Hematopoietic multipotent progenitor cell (in vitro differentiated cells): ENCODE results near the gene PIGO. TPM values are rescaled to one million over a fixed set of nuclear protein-coding genes. Genes with fewer than 3 reads are reported as not detected.

ENCODE experiments used
- DNase-seq, 3 donors: peaks; one replicate each; pipeline ENCODE4 v3.0.0-alpha.2; 2011 to 2015; ENCODE audit warnings: low read depth in 2 of 3, low spot score in 2 of 3
- total RNA-seq: library from RNA; depleted of rRNA; stranded (reverse); fragments of >200 nt; gene quantifications from one replicate; pipeline ENCODE4 v1.2.3, GENCODE V29; 2012

PIGO gene
- total RNA-seq: 27.7 TPM

GRCh38 chr9:35096035-35096849, at the start of gene PIGO:
TSS of gene PIGO (minus strand) at chr9:35096591. CDS start at chr9:35095565, 1,026 bp downstream.
- DNase-seq: peak; percentile 80 to 90 (median 88)

- no peak for DNase-seq
These were observed 45.6 kb upstream of the PIGO start for GRCh38 chr9:35142037-35142436.

- DNase-seq: no peak
These were observed 43.7 kb upstream of the PIGO start for GRCh38 chr9:35140093-35140492.

- DNase-seq: no peak
These were observed 40.5 kb upstream of the PIGO start for GRCh38 chr9:35136866-35137265.

- no peak for DNase-seq
These were observed 39.6 kb upstream of the PIGO start for GRCh38 chr9:35135988-35136387.

- no peak for DNase-seq
These were observed 38.5 kb upstream of the PIGO start for GRCh38 chr9:35134920-35135319.

- DNase-seq: peak in 2 of 3 donors; percentile 93 to 97
These were observed 20.6 kb upstream of the PIGO start for GRCh38 chr9:35116898-35117551.

GRCh38 chr9:35116539-35116897, 20.1 kb upstream of the PIGO start:
- no peak for DNase-seq

- peak in 2 of 3 donors; percentile 98 to 99 for DNase-seq
These were observed 19.5 kb upstream of the PIGO start, which contains the start of gene ATOSB for GRCh38 chr9:35115680-35116538. TSS of gene ATOSB (minus strand) at chr9:35115862. CDS start at chr9:35108274, 7,588 bp downstream.

- DNase-seq: peak in 1 of 3 donors; percentile 41
These were observed 18.6 kb upstream of the PIGO start for GRCh38 chr9:35114840-35115628.

- peak in 2 of 3 donors; percentile 80 to 84 for DNase-seq
These were observed 17.9 kb upstream of the PIGO start for GRCh38 chr9:35114113-35114839.

GRCh38 chr9:35112257-35113020, 16.0 kb upstream of the PIGO start:
- DNase-seq: no peak

GRCh38 chr9:35111001-35111933, 14.9 kb upstream of the PIGO start:
- DNase-seq: peak; percentile 83 to 98 (median 98)

- DNase-seq: peak in 2 of 3 donors; percentile 67 to 89
These were observed 14.0 kb upstream of the PIGO start for GRCh38 chr9:35110327-35110761.

GRCh38 chr9:35108946-35109575, 12.7 kb upstream of the PIGO start:
- DNase-seq: peak in 2 of 3 donors; percentile 89 to 96

GRCh38 chr9:35108461-35108860, 12.1 kb upstream of the PIGO start:
- no peak for DNase-seq
